ENCODE measurements around the gene FSIP2. TPM values are rescaled to one million over a fixed set of nuclear protein-coding genes. Genes with fewer than 3 reads are reported as not detected.

The FSIP2 gene
- polyA plus RNA-seq, 2 donors, result 0.01 to 0.06 TPM

- no peaks in the 10 kb centered on the region for H3K36me3 ChIP-seq (ENCODE audit: control insufficient read depth in 2 of 2, insufficient read depth in 2 of 2, low read length in 1 of 2)
- no peak overlapping the region for H3K27ac ChIP-seq (ENCODE audit: low read depth in 2 of 2, low read length in 1 of 2)
- H3K4me3 ChIP-seq (ENCODE audit: low read depth in 1 of 2, low read length in 2 of 2), result no peak overlapping the region
- H3K9me3 ChIP-seq (ENCODE audit: control insufficient read depth in 2 of 2, insufficient read depth in 1 of 2, low read depth in 1 of 2, low read length in 1 of 2), result no peaks in the 10 kb centered on the region
- H3K27me3 ChIP-seq (ENCODE audit: control insufficient read depth in 1 of 2, insufficient read depth in 2 of 2, low read length in 2 of 2), result no peaks in the 10 kb centered on the region
- WGBS, 2 donors, result 81 to 83% methylated on average over 7 of the region's 7 CpGs
- H3K4me1 ChIP-seq (ENCODE audit: control insufficient read depth in 2 of 2, insufficient read depth in 2 of 2, low read length in 1 of 2), result no peaks in the 10 kb centered on the region
Observed at GRCh38 chr2:185875136-185875931, 136.7 kb downstream of the FSIP2 start.

GRCh38 chr2:185876234-185876633, 137.6 kb downstream of the FSIP2 start:
- H3K27ac ChIP-seq (ENCODE audit: low read depth in 2 of 2, low read length in 1 of 2), result no peak overlapping the region
- no peaks in the 10 kb centered on the region for H3K36me3 ChIP-seq (ENCODE audit: control insufficient read depth in 2 of 2, insufficient read depth in 2 of 2, low read length in 1 of 2)
- no peaks in the 10 kb centered on the region for H3K27me3 ChIP-seq (ENCODE audit: control insufficient read depth in 1 of 2, insufficient read depth in 2 of 2, low read length in 2 of 2)
- 91 to 94% methylated on average over 3 of the region's 3 CpGs for WGBS, 2 donors
- H3K9me3 ChIP-seq (ENCODE audit: control insufficient read depth in 2 of 2, insufficient read depth in 1 of 2, low read depth in 1 of 2, low read length in 1 of 2), result no peaks in the 10 kb centered on the region
- H3K4me1 ChIP-seq (ENCODE audit: control insufficient read depth in 2 of 2, insufficient read depth in 2 of 2, low read length in 1 of 2), result no peaks in the 10 kb centered on the region
- H3K4me3 ChIP-seq (ENCODE audit: low read depth in 1 of 2, low read length in 2 of 2), result no peak overlapping the region

- 83 to 85% methylated on average over 2 of the region's 2 CpGs for WGBS, 2 donors
Observed at GRCh38 chr2:185880396-185880795, 141.8 kb downstream of the FSIP2 start.

More at GRCh38 chr2:185880396-185880795, 141.8 kb downstream of the FSIP2 start:
- Histone ChIP-seq H3K9me3 (ENCODE audit: control insufficient read depth in 2 of 2, insufficient read depth in 1 of 2, low read depth in 1 of 2, low read length in 1 of 2) (no peaks in the 10 kb centered on the region), H3K4me3 (ENCODE audit: low read depth in 1 of 2, low read length in 2 of 2) (no peak overlapping the region), H3K27ac (ENCODE audit: low read depth in 2 of 2, low read length in 1 of 2) (no peak overlapping the region), H3K4me1 (ENCODE audit: control insufficient read depth in 2 of 2, insufficient read depth in 2 of 2, low read length in 1 of 2) (no peaks in the 10 kb centered on the region), H3K36me3 (ENCODE audit: control insufficient read depth in 2 of 2, insufficient read depth in 2 of 2, low read length in 1 of 2) (no peaks in the 10 kb centered on the region), H3K27me3 (ENCODE audit: control insufficient read depth in 1 of 2, insufficient read depth in 2 of 2, low read length in 2 of 2) (no peaks in the 10 kb centered on the region)
